ENCODE results near the gene EFNA5.

GRCh38 chr5:107499776-107500175, 171.0 kb downstream of the EFNA5 start:
- TF ChIP-seq CTCF (optimal IDR thresholded peaks at IDR 0.05 in 1 of 3, IDR thresholded peaks at IDR 0.05 in 1 of 3, conservative IDR thresholded peaks at IDR 0.05 in 1 of 3; ENCODE audit: extremely low read depth in 1 of 3, insufficient read depth in 2 of 3, low read length in 3 of 3), result no peak
- TF ChIP-seq EZH2 (IDR thresholded peaks at IDR 0.05; ENCODE audit: low read length), result no peak

All from keratinocyte (primary cell).